GM18499 (cell line): ENCODE results near the gene SPIN2A.
"Not testable (repeated sequence)": the region's sequence is repeated elsewhere in the genome, so short reads cannot be mapped to it uniquely, and the experiment has no call there.

Source experiments
- ATAC-seq: cut with Tn5 transposase; IDR thresholded peaks from one replicate; pipeline ENCODE4 v1.9.1; 2021; ENCODE audit warnings: moderate number of reproducible peaks; ENCODE audit not compliant: insufficient read depth, unreplicated experiment

The SPIN2A gene

DNA sequence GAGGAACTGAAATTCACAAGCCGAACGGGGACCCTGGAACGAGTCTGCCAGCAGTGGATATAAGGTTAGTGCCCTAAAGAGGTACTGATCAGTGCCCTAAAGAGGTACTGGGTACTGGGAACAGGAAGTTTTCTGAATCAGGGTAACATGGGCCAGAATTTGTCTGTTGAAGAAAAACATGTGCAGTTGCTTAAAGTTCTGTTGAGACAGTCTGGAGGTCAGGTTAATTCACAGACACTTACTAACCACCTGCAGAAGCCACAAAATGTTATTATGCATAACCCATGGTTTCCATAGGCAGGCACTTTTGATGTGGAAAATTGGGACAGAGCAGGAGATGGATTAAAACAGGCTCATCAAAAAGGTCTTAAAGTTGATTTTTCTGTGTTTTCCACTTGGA lies 33.7 kb downstream of the SPIN2A start:
- no peak for ATAC-seq

GRCh38 chrX:57102918-57103317 lies 34.3 kb downstream of the SPIN2A start:
- ATAC-seq, result not testable (repeated sequence)
